Measurements from ENCODE around the gene NTMT2. TPM values are rescaled to one million over a fixed set of nuclear protein-coding genes. Genes with fewer than 3 reads are reported as not detected.
"Not testable (repeated sequence)": the region's sequence is repeated elsewhere in the genome, so short reads cannot be mapped to it uniquely, and the experiment has no call there.

The NTMT2 gene
- total RNA-seq, 1 donor from 2014 or later, result not detected

DNA sequence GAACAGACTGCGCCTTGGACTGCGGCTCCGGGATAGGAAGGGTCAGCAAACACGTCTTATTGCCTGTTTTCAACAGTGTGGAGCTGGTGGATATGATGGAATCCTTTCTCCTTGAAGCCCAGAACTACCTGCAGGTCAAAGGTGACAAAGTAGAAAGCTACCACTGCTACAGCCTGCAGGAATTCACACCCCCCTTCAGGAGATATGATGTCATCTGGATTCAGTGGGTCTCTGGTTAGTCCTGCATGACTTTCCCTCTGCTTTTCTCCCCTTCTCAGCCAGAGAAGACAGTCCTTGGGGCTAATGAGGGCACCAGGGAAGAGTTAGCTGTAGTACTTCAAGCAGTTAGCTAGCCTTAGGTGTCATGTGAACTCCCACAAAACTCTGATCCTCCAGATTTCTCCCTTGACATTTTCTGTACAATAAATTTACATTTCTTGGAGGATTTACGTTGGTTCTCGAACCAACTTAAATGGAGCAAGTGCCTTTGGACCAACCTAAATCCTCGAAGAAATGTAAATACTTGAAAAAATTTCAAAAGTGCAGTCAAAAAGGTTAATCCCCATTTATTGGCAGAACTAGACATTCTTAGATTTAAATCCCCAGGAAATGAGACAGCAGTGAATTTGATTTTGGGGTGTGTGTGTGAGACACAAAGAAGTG is 20.9 kb downstream of the NTMT2 start:
- Mint-ChIP-seq H3K9me3 (peaks cover 10% of the 10 kb centered on the region), H3K27ac (no peak overlapping the region), H3K27me3 (no peaks in the 10 kb centered on the region)

DNA sequence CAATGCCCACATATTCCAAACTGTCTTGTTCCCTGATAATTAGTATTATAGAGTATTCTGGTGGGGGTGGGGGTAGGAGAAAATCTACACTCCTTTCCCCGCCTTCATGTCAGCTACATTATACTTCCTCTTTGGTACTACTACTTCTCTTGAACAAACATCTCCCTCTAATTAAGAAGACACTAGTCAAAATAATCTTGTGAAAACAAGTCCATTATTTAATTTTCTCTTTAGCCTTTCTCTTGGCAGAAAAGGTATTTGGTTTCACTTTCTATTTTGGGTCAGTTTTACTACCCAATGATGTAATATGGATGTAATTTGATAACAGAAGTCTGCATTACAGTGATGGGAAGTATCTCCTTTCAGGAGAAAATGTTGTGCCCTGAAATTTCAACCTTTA is 22.5 kb downstream of the NTMT2 start:
- ATAC-seq (ENCODE audit: low read depth) (no peak), DNase-seq (no peak)
- intact Hi-C loops (cut with micrococcal nuclease), result no loop called here
- POLR2A ChIA-PET, result no interaction called here
- Mint-ChIP-seq H3K9me3 (peaks cover 15% of the 10 kb centered on the region), H3K27me3 (no peaks in the 10 kb centered on the region), H3K4me1 (no peaks in the 10 kb centered on the region), H3K36me3 (ENCODE audit: low read depth) (no peaks in the 10 kb centered on the region), H3K27ac (no peak overlapping the region), H3K4me3 (no peak overlapping the region)
- no peak for TF ChIP-seq CTCF (IDR thresholded peaks at IDR 0.05)
- CTCF ChIA-PET, result no interaction called here

More for the DNA sequence above, 20.9 kb downstream of the NTMT2 start:
- H3K4me3 Mint-ChIP-seq, result no peak overlapping the region
- ChIA-PET CTCF (no interaction called here), POLR2A (no interaction called here)
- intact Hi-C loops (cut with micrococcal nuclease), result no loop called here
- ATAC-seq (ENCODE audit: low read depth) (no peak), DNase-seq (no peak)
- no peak for TF ChIP-seq CTCF (IDR thresholded peaks at IDR 0.05)
- H3K36me3 Mint-ChIP-seq (ENCODE audit: low read depth), result no peaks in the 10 kb centered on the region
- H3K4me1 Mint-ChIP-seq, result no peaks in the 10 kb centered on the region

DNA sequence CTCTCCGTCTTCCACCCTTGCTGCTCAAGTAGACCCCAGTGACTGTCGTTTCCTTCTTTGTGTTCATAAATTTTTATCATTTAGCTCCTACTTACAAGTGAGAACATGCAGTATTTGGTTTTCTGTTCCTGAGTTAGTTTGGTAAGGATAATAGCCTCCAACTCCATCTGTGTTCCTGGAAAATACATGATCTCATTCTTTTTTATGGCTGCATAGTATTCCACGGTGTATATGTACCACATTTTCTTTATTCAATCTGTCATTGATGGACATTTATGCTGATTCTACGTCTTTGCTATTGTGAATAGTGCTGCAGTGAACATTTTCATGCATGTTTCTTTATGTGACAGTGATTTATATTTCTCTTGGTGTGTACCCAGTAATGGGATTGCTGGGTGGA is 24.8 kb downstream of the NTMT2 start:
- H3K4me1 Mint-ChIP-seq; ATAC-seq (ENCODE audit: low read depth); H3K36me3 Mint-ChIP-seq (ENCODE audit: low read depth); H3K27ac Mint-ChIP-seq; intact Hi-C loops (cut with micrococcal nuclease); H3K27me3 Mint-ChIP-seq; H3K4me3 Mint-ChIP-seq; POLR2A ChIA-PET; CTCF ChIA-PET; DNase-seq: not testable (repeated sequence)
- H3K9me3 Mint-ChIP-seq, result peaks cover 18% of the 10 kb centered on the region

GRCh38 chr1:170174395-170174794 is 28.6 kb downstream of the NTMT2 start:
- TF ChIP-seq CTCF (IDR thresholded peaks at IDR 0.05), result no peak
- no peak for DNase-seq
- Mint-ChIP-seq H3K27ac (no peak overlapping the region), H3K4me1 (no peaks in the 10 kb centered on the region), H3K36me3 (ENCODE audit: low read depth) (no peaks in the 10 kb centered on the region), H3K4me3 (no peak overlapping the region), H3K27me3 (no peaks in the 10 kb centered on the region), H3K9me3 (peaks cover 18% of the 10 kb centered on the region)
- CTCF ChIA-PET, result no interaction called here
- POLR2A ChIA-PET, result no interaction called here
- ATAC-seq (ENCODE audit: low read depth), result no peak
- intact Hi-C loops (cut with micrococcal nuclease), result no loop called here

DNA sequence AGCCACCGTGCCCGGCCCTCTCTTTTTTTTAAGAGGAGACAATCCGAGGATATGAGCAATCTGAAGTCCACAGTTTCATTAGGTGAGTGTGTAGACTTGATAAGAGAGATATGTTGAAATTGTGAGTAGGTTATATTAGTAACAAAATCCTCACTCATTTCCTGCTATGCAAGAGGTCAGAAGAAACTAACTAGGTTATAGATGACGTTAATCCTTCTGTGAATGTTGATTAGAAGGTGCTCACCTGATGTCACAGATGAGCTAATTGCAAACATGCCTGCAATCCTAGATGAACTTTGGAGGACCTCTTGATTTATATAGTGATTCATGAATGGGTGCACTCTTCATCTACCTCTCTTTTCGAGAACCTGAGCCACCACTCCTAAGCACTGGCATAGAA is 29.3 kb downstream of the NTMT2 start:
- Mint-ChIP-seq H3K36me3 (ENCODE audit: low read depth) (no peaks in the 10 kb centered on the region), H3K4me3 (no peak overlapping the region), H3K4me1 (no peaks in the 10 kb centered on the region), H3K27ac (no peak overlapping the region), H3K27me3 (no peaks in the 10 kb centered on the region), H3K9me3 (peaks cover 18% of the 10 kb centered on the region)
- CTCF ChIA-PET, result no interaction called here
- POLR2A ChIA-PET, result no interaction called here
- DNase-seq (no peak), ATAC-seq (ENCODE audit: low read depth) (no peak)
- TF ChIP-seq CTCF (IDR thresholded peaks at IDR 0.05), result no peak
- intact Hi-C loops (cut with micrococcal nuclease), result no loop called here

DNA sequence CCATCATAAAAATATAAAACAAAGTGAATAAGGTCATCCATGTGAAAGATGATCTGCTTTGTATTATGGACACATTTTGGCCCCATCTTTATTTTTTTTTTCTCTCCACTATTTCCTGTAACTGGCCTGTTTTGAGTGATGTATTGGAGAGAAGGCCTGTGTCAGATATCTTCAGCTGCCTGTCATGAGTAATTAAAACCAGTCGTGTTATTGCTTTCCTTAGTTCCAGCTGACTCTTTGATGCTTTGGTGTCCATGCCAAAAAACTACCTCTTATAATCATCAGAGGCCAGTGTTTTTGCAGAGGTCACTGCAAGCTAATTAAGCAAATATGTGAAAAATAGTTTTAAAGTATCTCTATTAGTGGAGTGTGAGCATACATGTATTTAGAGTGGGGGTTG is 29.7 kb downstream of the NTMT2 start:
- no peak for TF ChIP-seq CTCF (IDR thresholded peaks at IDR 0.05)
- ATAC-seq (ENCODE audit: low read depth), result no peak
- no peak overlapping the region for H3K27ac Mint-ChIP-seq
- ChIA-PET CTCF (no interaction called here), POLR2A (no interaction called here)
- no peak overlapping the region for H3K4me3 Mint-ChIP-seq
- intact Hi-C loops (cut with micrococcal nuclease), result no loop called here
- H3K9me3 Mint-ChIP-seq, result peaks cover 15% of the 10 kb centered on the region
- DNase-seq, result no peak
- H3K4me1 Mint-ChIP-seq, result no peaks in the 10 kb centered on the region
- no peaks in the 10 kb centered on the region for H3K36me3 Mint-ChIP-seq (ENCODE audit: low read depth)
- no peaks in the 10 kb centered on the region for H3K27me3 Mint-ChIP-seq
